HepG2 (cell line): ENCODE results near the gene RHOD. TPM values are rescaled to one million over a fixed set of nuclear protein-coding genes. Genes with fewer than 3 reads are reported as not detected.
A peak's percentile ranks its signal among the peaks of the same experiment; 100 is the strongest.

Experiments
- BRD4 ChIP-seq: sonication (generic); formaldehyde crosslinking; IDR thresholded peaks from 2 replicates; pipeline ENCODE4 v1.4.0; 2020; ENCODE audit warnings: missing genetic modification reagents
- CENPX ChIP-seq: sonication (generic); formaldehyde crosslinking; IDR thresholded peaks from 2 replicates; pipeline ENCODE4 v1.9.0; 2021; ENCODE audit warnings: mild to moderate bottlenecking, missing genetic modification reagents, moderate library complexity
- FOXJ3 ChIP-seq: sonication (generic); formaldehyde crosslinking; IDR thresholded peaks from 2 replicates; pipeline ENCODE4 v1.4.0; 2020; ENCODE audit warnings: missing genetic modification reagents, mild to moderate bottlenecking, borderline replicate concordance
- GATAD2A ChIP-seq: IDR thresholded peaks from 2 replicates; pipeline ENCODE4 v1.6.1; 2016
- HMG20A ChIP-seq: IDR thresholded peaks from 2 replicates; pipeline ENCODE4 v1.6.1; 2016; ENCODE audit warnings: borderline replicate concordance
- LCORL ChIP-seq, 2 experiments: fragments of 450-650 bp in 1 of 2; sonication (generic) in 1 of 2; formaldehyde crosslinking in 1 of 2; IDR thresholded peaks; 2 replicates each; pipeline versions ENCODE4 v1.5.0 to v1.6.1; 2017 to 2020; ENCODE audit warnings: antibody characterized with exemption in 1 of 2, missing genetic modification reagents in 1 of 2
- NCOR1 ChIP-seq: fragments of 200-600 bp; sonication (generic); IDR thresholded peaks from 2 replicates; pipeline ENCODE4 v1.7.0; 2017; ENCODE audit warnings: antibody characterized with exemption, low read length, borderline replicate concordance
- PHF8 ChIP-seq: sonication (generic); formaldehyde crosslinking; IDR thresholded peaks from 2 replicates; pipeline ENCODE4 v1.5.0; 2020; ENCODE audit warnings: missing genetic modification reagents
- SIN3A ChIP-seq: IDR thresholded peaks from 2 replicates; pipeline ENCODE4 v1.6.1; 2011; ENCODE audit warnings: low read depth, mild to moderate bottlenecking, control low read depth, low read length, borderline replicate concordance
- SNAPC2 ChIP-seq: sonication (generic); formaldehyde crosslinking; IDR thresholded peaks from 2 replicates; pipeline ENCODE4 v1.8.1; 2022; ENCODE audit warnings: mild to moderate bottlenecking, missing genetic modification reagents
- ZNF143 ChIP-seq: sonication (generic); formaldehyde crosslinking; IDR thresholded peaks from 2 replicates; pipeline ENCODE4 v1.4.0; 2020; ENCODE audit warnings: missing genetic modification reagents
- ZNF468 ChIP-seq: sonication (generic); formaldehyde crosslinking; IDR thresholded peaks from 2 replicates; pipeline ENCODE4 v1.8.0; 2022; ENCODE audit warnings: mild to moderate bottlenecking, moderate library complexity, missing genetic modification reagents
- ZNF567 ChIP-seq: sonication (generic); formaldehyde crosslinking; IDR thresholded peaks from 2 replicates; pipeline ENCODE4 v1.8.1; 2023; ENCODE audit warnings: mild to moderate bottlenecking, missing genetic modification reagents, borderline replicate concordance
- ZNF605 ChIP-seq: sonication (generic); formaldehyde crosslinking; IDR thresholded peaks from 2 replicates; pipeline ENCODE4 v1.8.0; 2022; ENCODE audit warnings: mild to moderate bottlenecking, missing genetic modification reagents
- ZNF614 ChIP-seq: IDR thresholded peaks from 2 replicates; pipeline ENCODE4 v1.6.1; 2018; ENCODE audit warnings: missing biosample characterization, missing genetic modification reagents, inconsistent platforms, borderline replicate concordance
- polyA plus RNA-seq, 8 experiments: library from polyadenylated mRNA; depleted of rRNA in 3 of 8; stranded (reverse) in 7 of 8; unstranded in 1 of 8; fragments of >200 nt; fragmentation: Illumina TruSeq in 4 of 8; extraction: Trizol in 4 of 8; gene quantifications; 2 replicates each; pipeline versions ENCODE4 v1.2.1 to v1.2.3, GENCODE V29; 2011 to 2016; ENCODE audit warnings: low read depth in 4 of 8, missing spikeins in 1 of 8, mixed read lengths in 1 of 8; ENCODE audit not compliant: insufficient read depth in 1 of 8
- total RNA-seq, 5 experiments: library from RNA; depleted of rRNA; stranded (reverse); fragments of >200 nt; fragmentation: Illumina TruSeq; extraction: Trizol; gene quantifications; 2 replicates each; pipeline ENCODE4 v1.2.3, GENCODE V29; 2016; ENCODE audit warnings: low read depth in 1 of 5
- TF ChIP-seq, protein P1 (sequence below): sonication (generic); formaldehyde crosslinking; IDR thresholded peaks from 2 replicates; pipeline ENCODE4 v1.4.0; 2020; ENCODE audit warnings: missing genetic modification reagents
- TF ChIP-seq, protein P2 (sequence below): sonication (generic); formaldehyde crosslinking; IDR thresholded peaks from 2 replicates; pipeline ENCODE4 v1.8.0; 2022; ENCODE audit warnings: missing genetic modification reagents, mild to moderate bottlenecking, borderline replicate concordance
- TF ChIP-seq, protein P3 (sequence below): sonication (generic); formaldehyde crosslinking; IDR thresholded peaks from 2 replicates; pipeline ENCODE4 v1.5.0; 2020; ENCODE audit warnings: missing genetic modification reagents

Gene RHOD
- total and polyA plus RNA-seq, 2 of the 13 experiments (the other 11 are each of a cell fraction or from before 2014, with no cell fraction given): 0.27 to 0.98 TPM

DNA sequence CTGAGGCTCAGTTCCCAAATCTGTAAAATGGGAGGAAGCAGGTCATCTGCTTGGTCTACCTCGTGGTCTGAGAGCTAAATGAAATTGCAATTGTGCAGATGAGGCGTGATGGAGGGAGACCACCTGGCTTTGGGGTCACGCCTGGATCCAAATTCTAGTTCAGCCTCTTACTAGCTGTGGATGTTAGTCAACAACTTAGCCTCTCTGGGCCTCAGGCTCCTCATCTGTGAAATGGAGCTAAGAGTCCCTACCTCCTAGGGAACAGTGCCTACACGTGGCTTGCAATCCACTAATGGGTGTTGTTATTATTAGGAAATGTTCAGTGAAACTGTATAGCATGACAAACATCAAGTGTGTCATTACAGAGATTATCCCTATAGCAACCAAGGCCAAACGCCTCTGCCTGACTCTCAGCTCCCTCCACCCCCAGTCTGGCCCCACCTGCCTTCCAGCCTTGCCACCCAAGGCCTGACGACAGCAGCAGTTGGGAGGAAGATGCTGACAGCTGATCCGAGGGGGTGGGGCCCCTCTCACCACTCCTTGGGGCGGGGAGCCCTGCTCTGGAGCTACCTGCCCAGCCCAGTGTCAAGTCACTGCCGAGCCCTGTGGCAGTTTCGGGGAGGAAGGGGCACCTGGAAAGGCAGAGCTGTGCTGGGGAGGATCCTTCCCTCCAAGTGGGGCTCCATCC is 1.7 kb upstream of the RHOD start (continued):
- TF ChIP-seq, protein P1, sequence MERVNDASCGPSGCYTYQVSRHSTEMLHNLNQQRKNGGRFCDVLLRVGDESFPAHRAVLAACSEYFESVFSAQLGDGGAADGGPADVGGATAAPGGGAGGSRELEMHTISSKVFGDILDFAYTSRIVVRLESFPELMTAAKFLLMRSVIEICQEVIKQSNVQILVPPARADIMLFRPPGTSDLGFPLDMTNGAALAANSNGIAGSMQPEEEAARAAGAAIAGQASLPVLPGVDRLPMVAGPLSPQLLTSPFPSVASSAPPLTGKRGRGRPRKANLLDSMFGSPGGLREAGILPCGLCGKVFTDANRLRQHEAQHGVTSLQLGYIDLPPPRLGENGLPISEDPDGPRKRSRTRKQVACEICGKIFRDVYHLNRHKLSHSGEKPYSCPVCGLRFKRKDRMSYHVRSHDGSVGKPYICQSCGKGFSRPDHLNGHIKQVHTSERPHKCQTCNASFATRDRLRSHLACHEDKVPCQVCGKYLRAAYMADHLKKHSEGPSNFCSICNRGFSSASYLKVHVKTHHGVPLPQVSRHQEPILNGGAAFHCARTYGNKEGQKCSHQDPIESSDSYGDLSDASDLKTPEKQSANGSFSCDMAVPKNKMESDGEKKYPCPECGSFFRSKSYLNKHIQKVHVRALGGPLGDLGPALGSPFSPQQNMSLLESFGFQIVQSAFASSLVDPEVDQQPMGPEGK (CRISPR knock-in tag): peak; percentile 69
- no peak for TF ChIP-seq SNAPC2 (CRISPR knock-in tag)
- TF ChIP-seq, protein P2, sequence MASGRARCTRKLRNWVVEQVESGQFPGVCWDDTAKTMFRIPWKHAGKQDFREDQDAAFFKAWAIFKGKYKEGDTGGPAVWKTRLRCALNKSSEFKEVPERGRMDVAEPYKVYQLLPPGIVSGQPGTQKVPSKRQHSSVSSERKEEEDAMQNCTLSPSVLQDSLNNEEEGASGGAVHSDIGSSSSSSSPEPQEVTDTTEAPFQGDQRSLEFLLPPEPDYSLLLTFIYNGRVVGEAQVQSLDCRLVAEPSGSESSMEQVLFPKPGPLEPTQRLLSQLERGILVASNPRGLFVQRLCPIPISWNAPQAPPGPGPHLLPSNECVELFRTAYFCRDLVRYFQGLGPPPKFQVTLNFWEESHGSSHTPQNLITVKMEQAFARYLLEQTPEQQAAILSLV: no peak
- TF ChIP-seq GATAD2A (CRISPR knock-in tag): peak; percentile 55
- no peak for TF ChIP-seq BRD4 (CRISPR knock-in tag)
- peak; percentile 59; the same call in 1 of the 2 replicates for TF ChIP-seq HMG20A (CRISPR knock-in tag)
- peak; percentile 92 for TF ChIP-seq SIN3A
- no peak for TF ChIP-seq ZNF614
- TF ChIP-seq ZNF567: no peak
- TF ChIP-seq ZNF143 (CRISPR knock-in tag): no peak
- peak; percentile 72; the same call in 1 of the 2 replicates for TF ChIP-seq FOXJ3 (CRISPR knock-in tag)
- no peak for TF ChIP-seq LCORL (IDR thresholded peaks at IDR 0.05)
- TF ChIP-seq LCORL (CRISPR knock-in tag; IDR thresholded peaks at IDR 0.05): peak; percentile 72; the same call in 1 of the 2 replicates
- no peak for TF ChIP-seq CENPX (CRISPR knock-in tag)
- TF ChIP-seq ZNF468 (CRISPR knock-in tag): no peak
- TF ChIP-seq NCOR1: peak; percentile 47; the same call in 1 of the 2 replicates
- TF ChIP-seq PHF8 (CRISPR knock-in tag): no peak
- TF ChIP-seq, protein P3, sequence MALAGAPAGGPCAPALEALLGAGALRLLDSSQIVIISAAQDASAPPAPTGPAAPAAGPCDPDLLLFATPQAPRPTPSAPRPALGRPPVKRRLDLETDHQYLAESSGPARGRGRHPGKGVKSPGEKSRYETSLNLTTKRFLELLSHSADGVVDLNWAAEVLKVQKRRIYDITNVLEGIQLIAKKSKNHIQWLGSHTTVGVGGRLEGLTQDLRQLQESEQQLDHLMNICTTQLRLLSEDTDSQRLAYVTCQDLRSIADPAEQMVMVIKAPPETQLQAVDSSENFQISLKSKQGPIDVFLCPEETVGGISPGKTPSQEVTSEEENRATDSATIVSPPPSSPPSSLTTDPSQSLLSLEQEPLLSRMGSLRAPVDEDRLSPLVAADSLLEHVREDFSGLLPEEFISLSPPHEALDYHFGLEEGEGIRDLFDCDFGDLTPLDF: no peak
- TF ChIP-seq ZNF605 (CRISPR knock-in tag): 0 out of 2 replicates have a peak, but pooled peaks have one; percentile 9
